Effector memory CD4-positive, alpha-beta T cell (primary cell): Measurements from ENCODE around the gene SRL.

ENCODE experiments used
- DNase-seq, 3 donors: peaks; one replicate each; pipeline ENCODE4 v3.0.0-alpha.2; 2020
- H3K27ac ChIP-seq: 2 replicates; pipeline ENCODE4 v1.7.0; 2013; ENCODE audit warnings: mild to moderate bottlenecking, low read length, moderate library complexity; ENCODE audit not compliant: insufficient read depth, poor library complexity, severe bottlenecking
- H3K27me3 ChIP-seq: replicated peaks from 2 replicates; pipeline ENCODE4 v1.7.0; 2013; ENCODE audit warnings: mild to moderate bottlenecking, low read length; ENCODE audit not compliant: insufficient read depth, control insufficient read depth, poor library complexity, severe bottlenecking
- H3K36me3 ChIP-seq: 2 replicates; pipeline ENCODE4 v1.7.0; 2013; ENCODE audit warnings: mild to moderate bottlenecking, low read length, moderate library complexity; ENCODE audit not compliant: control insufficient read depth, insufficient read depth
- H3K4me1 ChIP-seq: 2 replicates; pipeline ENCODE4 v1.7.0; 2013; ENCODE audit warnings: low read length, mild to moderate bottlenecking; ENCODE audit not compliant: control insufficient read depth, insufficient read depth, poor library complexity, severe bottlenecking
- H3K4me3 ChIP-seq: 2 replicates; pipeline ENCODE4 v1.7.0; 2013; ENCODE audit warnings: low read length, low read depth, mild to moderate bottlenecking; ENCODE audit not compliant: insufficient read depth, poor library complexity, severe bottlenecking
- H3K9me3 ChIP-seq: 2 replicates; pipeline ENCODE4 v1.7.0; 2013; ENCODE audit warnings: mild to moderate bottlenecking, low read length, moderate library complexity; ENCODE audit not compliant: control insufficient read depth

SRL gene

DNA sequence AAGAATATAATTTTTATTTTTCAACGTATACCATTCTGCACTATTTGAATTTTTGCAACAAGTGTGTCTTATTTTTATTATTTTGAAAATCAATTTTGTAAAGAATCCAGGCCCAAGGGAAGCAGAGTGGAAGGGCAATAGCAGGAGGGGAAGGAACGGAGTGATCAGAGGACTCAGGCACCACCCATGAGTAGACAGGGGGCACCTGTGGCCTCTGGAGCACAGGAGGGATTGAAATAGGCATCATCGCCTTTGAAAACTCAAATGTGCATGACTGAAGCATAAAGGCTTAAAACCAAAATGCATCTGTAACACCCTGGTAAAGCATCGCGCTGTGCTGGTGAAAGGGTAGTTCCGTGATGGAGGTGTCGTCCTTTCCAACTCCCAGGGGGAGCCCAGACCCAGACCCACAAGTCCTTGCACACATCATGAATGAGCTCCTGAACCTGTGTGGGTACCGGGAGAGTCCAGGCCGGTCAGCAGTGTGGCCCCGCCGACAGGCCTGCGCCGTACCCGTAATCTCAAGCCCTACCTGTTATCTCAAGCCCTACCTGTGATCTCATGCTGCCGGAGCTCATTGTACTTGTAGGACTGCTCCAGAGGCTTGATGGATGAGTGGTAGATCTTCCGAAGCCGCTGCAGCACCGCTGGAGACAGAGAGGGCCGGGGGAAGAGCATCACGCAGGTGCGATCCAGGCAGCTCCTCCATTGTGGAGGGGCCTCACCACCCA lies 39.1 kb downstream of the SRL start:
- Histone ChIP-seq H3K9me3 (no peaks in the 10 kb centered on the region), H3K36me3 (no peaks in the 10 kb centered on the region), H3K27ac (no peak overlapping the region), H3K4me1 (peaks cover 18% of the 10 kb centered on the region), H3K27me3 (no peaks in the 10 kb centered on the region), H3K4me3 (no peak overlapping the region)
- DNase-seq: no peak

GRCh38 chr16:4200781-4201137 lies 41.1 kb downstream of the SRL start:
- H3K36me3 ChIP-seq: no peaks in the 10 kb centered on the region
- H3K4me1 ChIP-seq: peaks cover 3% of the 10 kb centered on the region
- no peaks in the 10 kb centered on the region for H3K9me3 ChIP-seq
- no peak overlapping the region for H3K27ac ChIP-seq
- no peak overlapping the region for H3K4me3 ChIP-seq
- H3K27me3 ChIP-seq: no peaks in the 10 kb centered on the region
- DNase-seq: no peak

- Histone ChIP-seq H3K36me3 (no peaks in the 10 kb centered on the region), H3K4me1 (peaks cover 3% of the 10 kb centered on the region), H3K27me3 (no peaks in the 10 kb centered on the region), H3K9me3 (no peaks in the 10 kb centered on the region), H3K27ac (no peak overlapping the region), H3K4me3 (no peak overlapping the region)
- DNase-seq: no peak
These were observed 41.7 kb downstream of the SRL start for GRCh38 chr16:4200000-4200780.

GRCh38 chr16:4198816-4199215 lies 43.1 kb downstream of the SRL start:
- H3K36me3 ChIP-seq: no peaks in the 10 kb centered on the region
- H3K27me3 ChIP-seq: no peaks in the 10 kb centered on the region
- peaks cover 3% of the 10 kb centered on the region for H3K4me1 ChIP-seq
- H3K4me3 ChIP-seq: no peak overlapping the region
- DNase-seq: no peak
- no peaks in the 10 kb centered on the region for H3K9me3 ChIP-seq
- no peak overlapping the region for H3K27ac ChIP-seq

DNA sequence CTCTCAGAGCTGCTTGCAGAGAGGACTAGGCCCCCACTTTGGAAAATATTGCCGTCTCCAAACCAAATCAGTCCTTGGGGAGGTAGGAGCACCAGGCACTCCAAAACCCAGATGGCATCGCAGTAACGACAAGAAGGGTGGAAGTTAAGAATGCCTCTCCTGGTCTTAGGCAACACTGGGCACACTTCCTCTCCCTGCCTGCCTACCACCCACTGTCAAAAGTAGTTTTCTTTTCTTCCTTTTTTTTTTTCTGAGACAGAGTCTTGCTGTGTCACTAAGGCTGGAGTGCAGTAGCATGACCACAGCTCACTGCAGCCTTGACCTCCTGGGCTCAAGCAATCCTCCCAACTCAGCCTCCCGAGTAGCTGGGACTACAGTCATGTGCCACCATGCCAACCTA lies 47.2 kb downstream of the SRL start:
- H3K27ac ChIP-seq: no peak overlapping the region
- H3K27me3 ChIP-seq: no peaks in the 10 kb centered on the region
- H3K36me3 ChIP-seq: no peaks in the 10 kb centered on the region
- no peaks in the 10 kb centered on the region for H3K4me1 ChIP-seq
- no peaks in the 10 kb centered on the region for H3K9me3 ChIP-seq
- no peak overlapping the region for H3K4me3 ChIP-seq
- DNase-seq: no peak

- Histone ChIP-seq H3K27me3 (no peaks in the 10 kb centered on the region), H3K27ac (no peak overlapping the region), H3K4me3 (no peak overlapping the region), H3K9me3 (no peaks in the 10 kb centered on the region), H3K36me3 (no peaks in the 10 kb centered on the region), H3K4me1 (no peaks in the 10 kb centered on the region)
- no peak for DNase-seq
These were observed 48.0 kb downstream of the SRL start for GRCh38 chr16:4193920-4194319.

GRCh38 chr16:4192206-4192605 lies 49.7 kb downstream of the SRL start:
- Histone ChIP-seq H3K36me3 (no peaks in the 10 kb centered on the region), H3K4me3 (no peak overlapping the region), H3K27me3 (no peaks in the 10 kb centered on the region), H3K4me1 (no peaks in the 10 kb centered on the region), H3K27ac (no peak overlapping the region), H3K9me3 (no peaks in the 10 kb centered on the region)
- no peak for DNase-seq

DNA sequence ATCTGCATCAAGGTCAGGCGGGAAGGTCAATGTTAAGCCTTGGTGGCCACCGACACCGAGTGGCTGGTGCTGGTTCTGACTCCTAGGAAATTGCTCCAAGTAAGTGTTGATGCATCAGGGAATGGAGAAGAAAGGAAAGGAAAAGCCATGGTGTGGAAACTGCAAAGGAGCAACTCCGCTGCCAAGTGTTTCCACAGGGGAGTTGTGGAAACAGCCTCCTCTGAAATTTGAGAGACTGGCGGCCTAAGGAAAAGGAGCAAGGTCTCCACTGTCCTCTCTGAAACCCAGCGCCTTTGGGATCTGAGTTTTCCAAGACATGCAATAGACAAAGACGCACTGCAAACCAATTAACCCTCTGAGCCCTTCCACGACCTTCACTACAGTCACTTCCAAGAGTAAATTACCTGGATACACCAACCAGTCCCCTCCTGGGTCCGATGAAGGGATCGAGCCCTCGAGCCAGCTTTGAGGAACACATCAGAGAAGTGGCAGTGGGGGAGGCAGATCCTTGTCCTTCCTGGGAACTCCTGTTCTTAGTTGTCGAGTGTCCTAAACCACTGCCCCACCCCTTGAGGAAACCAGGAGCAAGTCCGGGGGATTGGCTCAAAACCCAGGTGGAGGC lies 51.1 kb downstream of the SRL start:
- no peaks in the 10 kb centered on the region for H3K27me3 ChIP-seq
- no peak overlapping the region for H3K4me3 ChIP-seq
- H3K4me1 ChIP-seq: no peaks in the 10 kb centered on the region
- no peaks in the 10 kb centered on the region for H3K9me3 ChIP-seq
- H3K36me3 ChIP-seq: no peaks in the 10 kb centered on the region
- no peak for DNase-seq
- H3K27ac ChIP-seq: no peak overlapping the region

GRCh38 chr16:4190086-4190485 lies 51.8 kb downstream of the SRL start:
- no peak overlapping the region for H3K27ac ChIP-seq
- no peak overlapping the region for H3K4me3 ChIP-seq
- H3K27me3 ChIP-seq: no peaks in the 10 kb centered on the region
- no peaks in the 10 kb centered on the region for H3K36me3 ChIP-seq
- DNase-seq: no peak
- no peaks in the 10 kb centered on the region for H3K9me3 ChIP-seq
- no peaks in the 10 kb centered on the region for H3K4me1 ChIP-seq

- Histone ChIP-seq H3K27ac (no peak overlapping the region), H3K9me3 (no peaks in the 10 kb centered on the region), H3K36me3 (no peaks in the 10 kb centered on the region), H3K27me3 (no peaks in the 10 kb centered on the region), H3K4me3 (peak overlapping the region; percentile 83), H3K4me1 (no peaks in the 10 kb centered on the region)
- DNase-seq: no peak
These were observed 57.7 kb downstream of the SRL start for GRCh38 chr16:4184038-4184702.
